DMS 273 treated with DMSO at 0.1 percent for 48 hours (cell line): ENCODE results near the gene PLEKHM1.
"Not testable (repeated sequence)": the region's sequence is repeated elsewhere in the genome, so short reads cannot be mapped to it uniquely, and the experiment has no call there.

Source experiments
- DNase-seq: peaks from one replicate; lab custom pipeline; 2025; lab: John Stamatoyannopoulos, UW

The PLEKHM1 gene

DNA sequence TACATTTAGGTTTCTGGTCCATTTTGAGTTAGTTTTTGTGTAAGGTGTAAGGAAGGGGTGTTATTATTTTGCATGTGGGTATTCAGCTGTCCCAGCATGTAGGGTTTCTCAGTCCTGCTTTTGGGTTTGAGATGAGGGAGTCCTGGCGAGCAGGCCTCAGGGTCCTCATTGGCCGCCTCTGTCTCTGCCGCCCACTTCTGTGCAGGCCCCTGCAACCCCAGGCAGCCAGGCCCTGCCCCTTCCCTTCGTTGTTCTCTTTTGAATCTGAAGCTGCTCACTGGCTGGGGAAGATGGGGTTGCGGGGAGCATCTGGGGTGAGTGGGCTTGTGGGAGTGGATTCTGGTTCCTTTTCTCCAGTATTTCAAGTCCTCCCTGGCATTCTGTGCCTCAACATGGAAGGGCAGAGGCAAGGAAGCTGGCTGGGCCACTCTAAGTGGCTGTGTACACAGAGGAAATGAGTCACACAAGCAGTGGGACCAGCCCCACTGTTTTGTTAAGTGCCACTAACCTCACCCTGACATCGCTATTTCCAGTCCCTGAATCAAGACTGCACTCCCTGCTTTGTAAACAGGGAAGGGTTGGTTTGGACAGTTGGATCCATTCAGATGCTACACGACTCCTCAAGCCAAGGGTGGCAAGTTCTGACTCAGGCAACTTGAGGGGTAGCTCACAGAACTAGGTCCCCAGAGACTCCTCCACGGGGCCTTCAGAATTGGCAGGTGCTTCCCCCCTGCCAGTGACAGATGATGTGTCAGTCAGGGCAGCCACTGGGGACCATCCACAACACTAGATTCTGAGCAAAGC, 28.8 kb downstream of the PLEKHM1 start:
- DNase-seq = not testable (repeated sequence)

DNA sequence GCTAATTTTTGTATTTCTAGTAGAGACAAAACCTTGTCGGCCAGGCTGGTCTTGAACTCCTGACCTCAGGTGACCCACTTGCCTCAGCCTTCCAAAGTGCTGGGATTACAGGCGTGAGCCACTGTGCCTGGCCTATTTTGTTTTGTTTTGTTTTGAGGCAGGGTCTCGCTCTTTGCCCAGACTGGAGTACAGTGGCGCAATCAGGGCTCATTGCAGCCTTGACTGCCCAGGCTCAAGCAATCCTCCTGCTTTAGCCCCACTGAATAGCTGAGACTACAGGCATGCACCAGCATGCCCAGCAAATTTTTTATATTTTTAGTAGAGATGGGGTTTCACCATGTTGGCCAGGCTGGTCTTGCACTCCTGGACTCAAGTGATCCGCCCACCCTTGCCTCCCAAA, 30.1 kb downstream of the PLEKHM1 start:
- DNase-seq = not testable (repeated sequence)

DNA sequence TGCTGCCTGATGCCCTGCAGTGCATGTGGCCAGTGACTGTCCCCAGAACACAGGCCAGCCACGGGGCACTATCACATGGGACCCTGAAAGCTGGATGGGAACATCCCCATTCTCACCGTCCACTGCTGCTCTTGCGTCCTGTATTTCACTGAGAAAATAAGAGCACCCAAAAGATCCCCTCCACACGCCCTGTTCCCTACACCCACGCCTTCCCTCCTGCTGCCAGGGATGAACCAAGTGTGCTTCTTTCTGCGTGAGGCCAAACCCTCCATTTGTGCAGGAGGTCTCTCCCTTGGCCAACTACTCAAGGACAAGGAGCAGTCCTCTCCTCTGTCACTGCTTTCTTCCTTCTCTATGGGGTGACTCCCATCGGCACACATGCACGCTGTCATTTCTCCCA, 36.2 kb downstream of the PLEKHM1 start:
- not testable (repeated sequence) for DNase-seq

DNA sequence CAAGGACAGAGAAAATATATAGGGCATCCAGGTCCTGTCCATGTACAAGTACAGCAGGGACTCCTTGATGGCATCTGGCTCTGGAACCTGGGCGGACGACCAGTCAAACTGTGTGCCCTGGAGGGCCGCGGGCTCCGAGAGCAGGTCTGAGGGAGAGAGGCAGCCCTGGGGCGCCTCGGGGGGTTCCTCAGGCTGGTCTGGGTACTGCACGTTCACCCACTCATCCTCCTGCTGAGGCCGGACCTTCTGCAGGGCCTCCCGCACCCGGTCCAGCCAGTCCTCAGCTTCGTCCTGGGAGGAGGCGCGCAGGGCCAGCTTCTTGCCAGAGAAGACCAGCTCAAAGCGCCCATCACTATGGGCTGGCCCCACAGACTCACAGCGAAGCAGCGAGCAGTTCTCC, 36.8 kb downstream of the PLEKHM1 start:
- not testable (repeated sequence) for DNase-seq

DNA sequence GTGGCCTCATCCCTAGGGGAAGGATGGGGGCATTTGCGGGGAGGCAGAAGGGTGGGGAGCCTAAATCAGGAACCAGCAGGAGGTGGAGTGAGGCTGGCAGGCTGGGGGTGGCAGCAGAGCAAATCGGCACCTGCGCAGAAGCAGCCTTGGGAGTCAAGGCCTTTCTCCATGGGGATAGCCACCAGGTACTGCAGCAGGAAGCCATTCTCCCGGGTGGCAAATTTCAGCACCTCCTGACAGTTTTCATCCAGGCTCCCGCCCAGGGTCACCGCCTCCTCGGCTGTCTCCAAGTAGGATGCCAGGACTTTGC, 37.3 kb downstream of the PLEKHM1 start:
- DNase-seq = not testable (repeated sequence)

DNA sequence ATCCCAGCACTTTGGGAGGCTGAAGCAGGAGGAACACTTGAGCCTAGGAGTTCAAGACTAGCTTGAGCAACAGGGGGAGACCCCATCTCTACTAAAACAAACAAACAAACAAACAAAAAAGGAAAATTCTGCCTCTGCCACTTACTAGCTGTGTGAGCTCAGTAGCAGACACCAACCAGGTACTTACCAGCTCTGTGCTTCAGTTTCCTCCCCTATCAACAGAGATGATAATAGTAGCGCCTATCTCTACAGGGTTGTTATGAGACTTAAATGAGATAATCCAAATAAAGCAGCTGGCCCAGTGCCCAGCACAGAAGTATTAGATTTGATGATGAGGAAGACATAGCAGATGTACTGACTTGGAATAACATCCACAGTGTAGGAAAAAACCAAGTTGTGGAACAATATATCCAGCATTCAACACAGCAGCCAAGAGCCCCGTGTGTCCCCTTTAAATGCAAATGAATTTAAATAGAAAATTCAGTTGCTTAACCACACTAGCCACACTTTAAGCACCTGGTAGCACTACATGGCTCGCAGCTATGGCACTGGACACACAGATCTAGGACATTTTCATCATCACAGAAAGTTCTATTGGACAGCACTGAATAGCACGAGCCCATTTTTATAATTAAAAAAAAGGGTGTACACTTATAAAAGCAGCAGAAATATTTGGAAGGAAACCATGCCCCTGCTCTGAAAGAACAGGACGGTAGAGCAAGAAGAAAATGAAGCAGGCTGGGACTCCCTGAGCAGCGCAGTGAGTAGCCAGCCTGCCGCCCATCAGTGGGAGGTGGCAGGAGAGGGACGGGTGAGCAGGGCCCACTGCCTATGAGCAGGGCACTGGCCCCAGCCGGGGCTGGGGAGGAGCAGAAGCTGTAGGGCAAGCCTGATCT, 37.9 kb downstream of the PLEKHM1 start:
- not testable (repeated sequence) for DNase-seq

DNA sequence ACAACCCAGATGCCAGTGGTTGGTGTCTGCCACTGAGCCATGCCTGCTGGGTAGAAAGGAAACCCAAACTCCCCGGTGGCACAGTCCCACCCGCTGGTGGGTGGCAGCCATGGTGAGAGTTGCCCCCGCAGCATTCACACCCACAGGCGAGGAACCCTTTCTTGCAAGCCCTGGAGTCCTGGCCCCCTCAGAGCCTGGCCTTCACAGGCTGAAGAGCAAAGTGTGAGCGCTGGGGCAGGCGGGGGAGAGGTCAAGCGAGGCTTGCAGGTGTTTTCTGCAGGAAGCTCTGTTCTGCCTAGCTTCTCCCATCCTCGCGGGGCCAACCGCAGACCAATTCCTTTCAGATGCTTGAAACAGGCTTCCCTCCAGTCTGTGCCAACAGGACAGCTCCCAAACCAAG, 38.9 kb downstream of the PLEKHM1 start:
- not testable (repeated sequence) for DNase-seq

DNA sequence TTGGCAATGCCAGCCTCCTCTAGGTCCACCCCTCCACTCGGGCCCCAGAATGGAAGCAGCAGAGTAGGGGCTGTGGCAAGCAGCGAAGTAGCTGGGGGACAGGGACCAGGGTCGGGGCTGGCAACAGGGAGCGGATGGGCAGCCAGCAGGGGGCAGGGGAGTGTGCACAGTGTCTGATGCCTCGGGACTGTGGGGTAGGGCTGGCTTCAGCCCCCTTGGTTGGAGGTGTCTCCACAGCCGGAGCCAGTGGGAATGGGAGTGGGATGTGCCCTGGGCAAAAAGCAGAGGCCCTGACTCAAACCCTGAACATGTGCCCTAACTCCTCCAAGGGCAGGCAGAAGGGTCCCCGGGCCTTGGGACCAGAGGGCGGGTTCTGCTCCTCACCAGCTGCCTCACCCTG, 39.4 kb downstream of the PLEKHM1 start:
- no peak for DNase-seq

DNA sequence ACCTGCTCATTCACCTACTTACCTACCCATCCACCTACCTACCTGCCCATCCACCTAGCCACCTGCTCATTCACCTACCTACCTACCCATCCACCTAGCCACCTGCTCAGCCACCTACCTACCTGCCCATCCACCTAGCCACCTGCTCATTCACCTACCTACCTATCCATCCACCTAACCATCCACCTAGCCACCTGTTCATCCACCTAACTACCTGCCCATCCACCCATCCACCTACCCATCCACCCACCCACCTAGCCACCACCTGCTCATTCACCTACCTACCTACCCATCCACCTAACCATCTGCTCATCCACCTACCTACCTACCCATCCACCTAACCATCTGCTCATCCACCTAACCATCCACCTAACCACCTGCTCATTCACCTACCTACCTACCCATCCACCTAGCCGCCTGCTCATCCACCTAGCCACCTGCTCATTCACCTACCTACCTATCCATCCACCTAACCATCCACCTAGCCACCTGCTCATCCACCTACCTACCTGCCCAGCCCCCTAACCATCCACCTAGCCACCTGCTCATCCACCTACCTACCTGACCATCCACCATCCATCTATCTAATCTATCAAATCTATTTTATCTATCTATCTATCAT, 40.7 kb downstream of the PLEKHM1 start:
- DNase-seq = not testable (repeated sequence)

DNA sequence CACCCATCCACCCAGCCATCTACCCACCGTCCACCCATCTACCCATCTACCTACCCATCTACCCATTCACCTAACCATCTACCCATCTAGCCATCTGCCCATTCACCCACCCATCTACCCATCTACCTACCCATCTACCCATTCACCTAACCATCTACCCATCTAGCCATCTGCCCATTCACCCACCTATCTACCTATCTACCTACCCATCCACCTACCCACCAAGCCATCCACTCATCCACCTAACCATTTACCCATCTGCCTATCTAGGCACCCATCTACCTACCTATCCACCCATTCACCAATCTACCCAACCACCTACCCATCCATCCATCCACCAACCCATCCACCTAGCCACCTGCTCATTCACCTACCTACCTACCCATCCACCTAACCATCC, 41.3 kb downstream of the PLEKHM1 start:
- DNase-seq = not testable (repeated sequence)

DNA sequence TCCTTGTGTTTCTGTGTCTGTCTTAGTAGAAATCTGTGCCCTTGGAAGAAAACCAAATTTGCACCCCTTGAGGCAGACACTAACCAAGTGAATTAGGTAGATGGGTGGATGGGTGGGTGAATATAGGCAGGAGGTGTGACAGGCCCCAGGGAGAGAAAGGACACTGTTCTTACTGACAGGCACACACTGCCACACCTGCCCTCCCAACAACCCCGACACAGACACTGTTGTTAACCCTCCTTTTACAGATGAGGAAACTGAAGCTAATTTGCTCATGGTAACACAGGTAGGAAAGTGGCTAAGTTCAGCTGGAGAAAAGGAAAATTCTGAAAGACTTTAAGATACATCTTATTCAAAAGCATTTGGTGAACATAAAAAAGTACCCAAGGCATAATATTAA, 42.0 kb downstream of the PLEKHM1 start:
- DNase-seq = not testable (repeated sequence)

DNA sequence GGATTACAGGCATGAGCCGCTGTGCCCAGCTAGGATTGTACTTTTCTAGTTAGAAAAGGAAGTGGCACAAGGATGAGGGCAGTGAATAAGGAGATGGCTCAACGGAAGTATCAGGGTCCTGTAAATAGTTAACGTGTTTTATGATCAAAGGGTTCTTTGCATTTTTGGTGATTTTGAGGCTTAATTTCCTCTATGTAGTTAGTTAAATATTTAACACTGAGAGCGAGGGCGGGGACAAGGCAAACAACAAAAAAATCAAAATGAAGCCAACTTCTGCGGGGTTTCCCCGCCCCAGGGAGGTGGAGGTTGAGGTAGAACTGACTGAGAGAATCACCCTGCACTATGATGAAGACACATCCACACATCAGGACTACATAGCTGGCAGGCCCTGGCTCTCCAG, 42.5 kb downstream of the PLEKHM1 start:
- DNase-seq = not testable (repeated sequence)

DNA sequence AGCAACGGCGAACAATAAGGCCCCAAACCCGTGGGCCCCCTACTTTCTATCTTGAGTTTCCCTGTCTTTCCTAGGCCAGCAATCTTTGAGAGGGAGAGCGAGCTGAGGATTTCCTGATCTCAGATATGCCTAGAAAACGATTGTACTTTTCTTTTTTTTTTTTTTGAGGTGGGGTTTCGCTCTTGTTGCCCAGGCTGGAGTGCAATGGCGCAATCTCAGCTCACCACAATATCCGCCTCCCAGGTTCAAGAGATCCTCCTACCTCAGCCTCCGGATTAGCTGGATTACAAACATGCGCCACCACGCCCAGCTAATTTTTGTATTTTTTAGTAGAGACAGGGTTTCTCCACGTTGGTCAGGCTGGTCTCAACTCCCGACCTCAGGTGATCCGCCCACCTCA, 42.9 kb downstream of the PLEKHM1 start:
- not testable (repeated sequence) for DNase-seq

DNA sequence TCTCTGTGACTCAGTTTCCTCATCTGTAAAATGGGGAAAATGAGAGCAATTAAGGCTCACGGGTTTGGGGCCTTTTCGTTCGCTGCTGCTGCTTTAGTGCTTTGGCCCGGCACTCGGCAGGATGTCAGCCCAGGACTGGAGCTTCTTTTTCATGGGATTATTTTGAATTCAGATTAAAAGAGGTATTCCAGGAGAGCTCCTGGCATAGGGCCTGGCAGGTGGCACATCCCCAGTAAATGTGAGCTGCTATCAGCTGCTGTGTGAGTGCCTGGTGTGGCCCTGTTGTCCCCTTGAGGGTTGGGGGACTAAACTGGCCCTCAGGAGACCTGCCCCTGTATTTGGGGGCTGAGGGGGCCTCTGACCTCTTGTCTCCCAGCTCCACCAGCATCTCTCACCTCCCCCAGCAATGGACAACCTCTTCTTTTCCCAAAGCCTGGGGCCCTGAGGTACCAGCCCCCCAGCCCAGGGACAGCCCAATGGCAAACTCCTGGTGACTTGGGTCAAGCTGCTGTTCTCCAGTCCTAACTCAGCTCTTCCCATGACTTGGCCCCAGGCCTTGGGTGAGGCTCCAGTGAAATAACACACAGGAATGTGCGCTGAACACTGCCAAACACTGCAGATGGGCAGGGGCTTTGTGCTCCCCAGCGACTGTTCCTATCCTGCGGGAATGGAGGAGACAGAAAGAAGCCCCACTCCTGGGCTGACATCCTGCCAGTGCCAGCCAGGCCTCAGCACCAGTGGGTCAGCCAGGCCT, 43.5 kb downstream of the PLEKHM1 start:
- not testable (repeated sequence) for DNase-seq

DNA sequence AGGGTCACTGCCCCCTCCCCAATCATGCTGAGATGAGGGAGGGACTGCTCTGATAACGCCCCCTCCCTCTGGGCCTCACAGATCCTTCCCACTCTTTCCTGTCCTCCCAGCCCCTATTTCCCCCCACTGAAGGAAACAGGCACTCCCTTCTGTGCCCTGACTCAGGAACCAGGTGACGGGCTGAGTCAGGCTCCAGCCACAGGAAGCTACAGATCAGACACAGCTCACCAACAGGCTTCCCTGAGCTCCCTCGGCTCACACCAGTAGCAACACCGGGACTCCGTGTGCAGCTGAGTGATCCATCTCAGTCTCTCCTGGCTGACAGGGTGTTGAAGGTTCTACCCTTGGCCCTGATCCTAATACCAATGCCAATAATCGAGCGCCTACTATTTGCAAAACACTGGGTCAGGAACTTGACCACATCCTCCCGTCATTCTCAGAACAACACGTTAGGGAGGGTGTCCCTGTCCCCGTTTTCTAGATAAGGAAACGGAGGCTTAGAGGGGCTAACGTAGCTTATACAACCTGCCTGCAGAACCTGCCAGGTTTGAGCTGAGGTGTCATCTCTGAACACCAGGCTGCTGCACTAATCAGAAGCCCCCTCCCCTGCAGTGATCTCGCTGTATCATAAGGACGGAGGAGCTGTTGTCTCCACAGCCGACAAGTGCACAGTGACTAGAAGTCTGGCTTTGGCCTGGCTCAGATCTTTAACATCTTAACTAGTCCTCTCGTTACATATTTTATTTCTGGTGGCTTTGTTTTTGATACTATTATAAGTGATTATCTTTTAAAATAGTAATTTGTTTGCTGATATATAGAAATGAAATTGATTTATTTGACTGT, 44.4 kb downstream of the PLEKHM1 start:
- not testable (repeated sequence) for DNase-seq

DNA sequence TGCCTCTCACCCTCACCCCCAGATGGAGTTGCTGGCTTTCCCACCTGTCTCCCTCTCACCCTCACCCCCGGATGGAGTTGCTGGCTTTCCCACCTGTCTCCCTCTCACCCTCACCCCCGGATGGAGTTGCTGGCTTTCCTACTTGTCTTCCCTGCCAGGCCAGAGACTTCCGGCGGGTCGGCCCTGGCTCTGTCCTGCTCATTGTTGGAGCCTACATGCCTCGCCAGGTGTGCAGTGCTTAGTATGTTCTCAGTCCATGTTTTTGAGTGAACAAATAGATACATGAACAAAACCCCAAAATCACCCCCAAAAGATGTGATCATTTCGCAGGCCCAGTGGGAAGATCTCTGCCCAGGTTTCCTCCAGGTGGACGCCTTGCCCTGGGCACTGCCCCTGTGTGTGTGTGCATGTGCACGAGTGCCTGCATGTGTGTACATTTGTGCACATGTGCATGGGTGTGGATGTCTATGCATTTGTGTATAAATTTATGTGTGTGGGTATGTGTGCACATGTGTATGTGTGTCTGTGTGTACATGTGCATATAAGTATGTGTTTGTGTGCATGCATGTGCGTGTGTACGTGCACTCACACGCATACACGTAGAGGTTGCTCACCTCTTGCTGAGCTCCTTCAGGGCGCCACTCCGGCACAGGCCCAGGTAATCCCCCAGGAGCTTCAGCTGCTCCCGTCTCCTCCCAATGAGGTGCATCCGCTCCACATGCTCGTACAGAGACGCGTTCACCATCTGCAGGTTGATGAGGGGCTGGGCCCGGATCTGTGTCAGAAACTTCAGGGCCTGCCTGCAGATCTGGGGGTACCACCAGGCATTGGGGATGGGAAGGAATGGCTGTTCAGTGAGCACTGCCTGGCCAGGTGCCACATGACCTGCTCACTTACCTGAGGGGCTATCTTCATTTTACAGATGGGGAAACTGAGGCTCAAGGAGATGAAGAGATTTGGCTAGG, 45.4 kb downstream of the PLEKHM1 start:
- not testable (repeated sequence) for DNase-seq

DNA sequence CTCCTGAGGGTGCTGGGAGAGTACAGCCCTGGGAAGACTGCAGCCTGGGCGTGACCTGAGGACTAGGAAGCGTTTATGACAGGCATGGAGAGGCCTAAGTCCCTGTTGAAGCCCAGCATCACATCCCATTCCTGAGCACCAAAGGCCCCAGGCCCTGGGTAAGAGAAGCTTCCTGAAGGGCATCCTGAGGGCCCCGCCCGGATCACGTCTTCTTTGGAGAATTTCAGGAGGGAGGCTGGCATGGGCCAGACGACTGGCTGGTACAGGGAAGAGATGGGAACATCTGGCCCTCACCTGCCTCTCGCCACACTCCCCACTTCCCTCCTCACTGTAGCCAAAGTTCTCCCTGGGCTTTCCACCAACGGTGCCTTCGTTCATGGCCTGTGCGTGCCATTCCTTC, 46.2 kb downstream of the PLEKHM1 start:
- DNase-seq = not testable (repeated sequence)

DNA sequence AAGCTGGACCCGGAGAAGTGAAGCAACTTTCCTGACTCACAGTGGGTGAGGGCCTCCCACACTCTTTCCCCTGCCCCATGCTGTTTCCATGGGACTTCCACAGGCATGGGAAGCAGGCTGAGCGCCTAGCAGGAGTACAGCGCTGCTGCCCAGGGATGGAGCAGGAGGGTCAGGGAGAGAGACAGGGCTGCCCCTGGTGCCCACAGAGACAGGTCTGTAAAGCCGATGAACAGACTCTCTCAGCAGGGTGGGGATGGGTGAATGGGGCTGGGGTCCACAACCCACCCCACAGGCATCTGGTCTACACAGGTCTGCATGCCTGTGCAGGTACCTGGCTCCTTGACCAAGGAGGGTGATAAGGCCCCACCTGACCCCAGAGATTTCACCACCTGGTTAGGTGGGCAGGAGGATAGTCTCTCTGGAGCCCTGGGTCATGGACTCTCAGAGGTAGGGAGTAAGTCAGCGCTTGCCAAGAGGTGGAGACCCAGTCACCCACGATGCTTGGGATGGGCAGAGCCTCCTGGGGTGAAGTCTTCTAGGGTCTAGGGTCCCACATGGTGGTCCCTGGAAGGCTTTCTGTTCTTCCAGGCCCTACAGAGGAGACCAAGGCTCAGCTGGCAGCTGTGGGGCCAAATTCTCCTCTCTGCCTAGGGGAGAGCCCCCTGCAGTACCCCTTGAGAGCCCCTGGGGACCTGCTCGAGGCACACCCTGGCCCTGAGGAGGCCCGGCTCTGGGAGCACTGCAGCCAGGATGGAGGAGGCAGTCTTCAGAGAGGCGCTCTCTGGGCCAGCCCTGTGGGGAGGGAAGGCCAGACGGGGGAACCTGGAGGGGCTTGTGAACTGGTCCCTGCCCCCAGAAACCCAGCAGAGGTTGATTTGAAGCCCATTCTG, 46.9 kb downstream of the PLEKHM1 start:
- not testable (repeated sequence) for DNase-seq
